ENCODE data around the gene HOXD4. TPM values are rescaled to one million over a fixed set of nuclear protein-coding genes. Genes with fewer than 3 reads are reported as not detected.

Gene HOXD4
- not detected for polyA plus RNA-seq (2012; ENCODE audit: insufficient read depth, insufficient read length)

DNA sequence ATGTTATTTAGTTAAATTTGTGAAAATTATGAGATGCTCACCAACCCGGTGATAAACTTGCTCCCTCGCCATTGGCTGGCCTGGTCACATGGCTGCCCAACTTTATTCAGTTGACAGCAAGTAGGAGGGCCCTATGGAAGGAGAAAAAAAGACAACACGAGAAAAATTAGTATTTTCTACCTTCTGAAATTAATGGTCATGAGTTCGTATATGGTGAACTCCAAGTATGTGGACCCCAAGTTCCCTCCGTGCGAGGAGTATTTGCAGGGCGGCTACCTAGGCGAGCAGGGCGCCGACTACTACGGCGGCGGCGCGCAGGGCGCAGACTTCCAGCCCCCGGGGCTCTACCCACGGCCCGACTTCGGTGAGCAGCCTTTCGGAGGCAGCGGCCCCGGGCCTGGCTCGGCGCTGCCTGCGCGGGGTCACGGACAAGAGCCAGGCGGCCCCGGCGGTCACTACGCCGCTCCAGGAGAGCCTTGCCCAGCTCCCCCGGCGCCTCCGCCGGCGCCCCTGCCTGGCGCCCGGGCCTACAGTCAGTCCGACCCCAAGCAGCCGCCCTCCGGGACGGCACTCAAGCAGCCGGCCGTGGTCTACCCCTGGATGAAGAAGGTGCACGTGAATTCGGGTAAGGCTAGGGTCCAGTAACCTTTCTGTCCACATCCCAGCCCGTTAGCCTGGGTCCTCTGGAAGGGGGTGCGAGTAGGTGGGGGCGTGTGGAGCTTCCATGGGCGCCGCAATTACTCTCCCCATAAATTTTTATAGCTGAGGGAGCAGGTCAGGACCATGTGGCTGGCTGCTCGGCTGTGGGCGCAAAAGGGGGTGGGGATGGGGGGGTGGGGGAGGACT is at the start of gene HOXD4:
Gene HOXD4, plus strand, starts transcription at position 109 of the 846 bp plus-strand sequence. Its CDS starts 84 bp downstream, at position 193.
- H3K4me3 ChIP-seq (ENCODE audit: low read length): no peak within 1 kb of the TSS
- no peak for DNase-seq (ENCODE audit: low read depth, low spot score)

DNA sequence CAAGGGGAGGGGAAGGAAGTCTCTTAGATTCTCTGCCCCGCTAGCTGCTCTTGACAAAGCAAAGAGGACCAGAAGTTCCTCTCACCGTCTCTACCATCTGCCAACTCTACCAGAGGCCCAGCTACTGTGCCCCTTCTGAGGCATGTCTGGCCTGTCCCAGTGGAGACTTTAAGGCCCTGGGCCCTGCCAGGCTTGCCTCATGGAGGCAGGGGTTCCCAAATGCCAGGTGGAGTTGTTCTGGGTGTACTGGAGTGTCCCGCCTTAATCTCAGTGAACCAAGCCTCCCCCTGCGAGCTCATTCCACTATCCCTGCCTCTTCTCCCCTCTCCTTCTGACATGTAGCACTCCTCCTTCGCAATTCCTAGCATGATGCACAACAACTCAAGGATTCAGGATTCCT is 49.5 kb upstream of the HOXD4 start:
- no peak overlapping the region for H3K4me3 ChIP-seq (ENCODE audit: low read length)
- no peak for DNase-seq (ENCODE audit: low read depth, low spot score)

DNA sequence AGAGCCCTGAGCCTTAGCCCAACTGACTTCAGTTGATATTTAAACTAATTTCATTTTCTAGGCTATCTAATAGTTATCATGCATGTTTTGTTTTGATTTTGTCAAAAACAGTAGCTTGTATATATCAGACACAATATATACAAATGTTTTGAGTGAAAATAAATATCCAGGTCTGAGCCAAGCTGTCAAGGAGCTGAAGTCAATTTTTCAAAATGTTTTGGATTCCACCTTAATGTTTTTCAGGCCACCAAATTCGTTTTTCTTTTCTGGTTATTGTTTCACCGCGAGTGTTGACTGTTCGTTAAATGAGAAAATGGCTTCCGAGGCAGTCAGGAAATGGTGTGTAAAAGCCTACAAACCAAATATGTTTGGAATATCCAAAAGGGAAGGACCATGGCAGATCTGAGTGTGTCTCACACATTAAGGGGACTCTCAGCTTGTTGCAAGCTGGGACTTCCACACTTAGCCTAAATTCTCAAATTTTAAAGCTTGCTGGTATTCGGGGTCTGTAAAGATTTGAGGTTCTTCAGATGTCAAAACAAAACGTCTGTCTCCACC is 49.0 kb upstream of the HOXD4 start:
- H3K4me3 ChIP-seq (ENCODE audit: low read length): no peak overlapping the region
- no peak for DNase-seq (ENCODE audit: low read depth, low spot score)

DNA sequence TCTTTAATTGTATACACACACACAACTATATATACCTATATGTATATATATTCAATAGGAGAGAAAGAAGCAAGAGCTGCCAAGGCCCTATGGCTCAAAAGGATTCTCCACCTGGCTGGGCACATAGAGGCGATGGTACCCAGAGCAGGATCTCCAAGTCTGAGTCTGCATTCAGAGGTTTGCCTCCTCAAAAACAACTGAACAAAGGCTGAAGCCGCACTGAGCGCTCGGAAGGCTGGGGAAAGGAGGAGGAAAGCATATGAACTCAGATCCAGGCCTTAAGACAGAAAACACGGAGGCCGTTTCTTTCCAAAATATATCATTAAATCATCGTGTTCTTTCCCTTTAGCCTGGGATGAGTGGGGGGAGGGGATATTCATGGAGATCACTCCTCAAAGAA is 48.2 kb upstream of the HOXD4 start:
- DNase-seq (ENCODE audit: low read depth, low spot score): no peak
- no peak overlapping the region for H3K4me3 ChIP-seq (ENCODE audit: low read length)

DNA sequence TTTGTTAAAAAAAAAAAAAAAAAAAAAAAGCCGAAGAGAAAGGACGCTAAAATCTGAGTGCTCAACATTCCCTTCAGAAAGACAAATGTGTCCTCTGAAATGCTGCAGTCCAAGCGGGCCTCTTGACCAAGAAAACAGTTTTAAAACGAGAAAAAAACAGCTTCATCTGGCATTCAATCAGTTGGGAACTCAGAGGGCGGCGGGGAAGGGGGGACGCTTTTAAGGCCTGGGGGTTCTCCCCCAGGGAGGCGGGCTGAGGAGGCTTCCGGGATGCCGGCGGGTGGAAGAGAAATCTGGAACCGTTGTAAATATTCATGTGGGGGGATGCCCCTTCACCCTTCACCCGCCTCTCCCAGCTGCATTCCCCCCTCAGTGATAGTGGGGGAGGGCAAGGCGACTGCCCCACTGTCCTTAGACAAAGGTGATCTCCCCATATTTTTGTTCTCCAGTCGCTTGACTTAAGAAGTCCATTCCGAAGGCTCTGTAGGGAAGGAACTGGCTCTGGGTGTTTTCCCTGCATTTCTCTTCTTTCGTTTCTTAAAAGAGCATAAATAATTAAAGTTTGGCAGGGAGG is 47.5 kb upstream of the HOXD4 start:
- DNase-seq (ENCODE audit: low read depth, low spot score): no peak
- H3K4me3 ChIP-seq (ENCODE audit: low read length): no peak overlapping the region

DNA sequence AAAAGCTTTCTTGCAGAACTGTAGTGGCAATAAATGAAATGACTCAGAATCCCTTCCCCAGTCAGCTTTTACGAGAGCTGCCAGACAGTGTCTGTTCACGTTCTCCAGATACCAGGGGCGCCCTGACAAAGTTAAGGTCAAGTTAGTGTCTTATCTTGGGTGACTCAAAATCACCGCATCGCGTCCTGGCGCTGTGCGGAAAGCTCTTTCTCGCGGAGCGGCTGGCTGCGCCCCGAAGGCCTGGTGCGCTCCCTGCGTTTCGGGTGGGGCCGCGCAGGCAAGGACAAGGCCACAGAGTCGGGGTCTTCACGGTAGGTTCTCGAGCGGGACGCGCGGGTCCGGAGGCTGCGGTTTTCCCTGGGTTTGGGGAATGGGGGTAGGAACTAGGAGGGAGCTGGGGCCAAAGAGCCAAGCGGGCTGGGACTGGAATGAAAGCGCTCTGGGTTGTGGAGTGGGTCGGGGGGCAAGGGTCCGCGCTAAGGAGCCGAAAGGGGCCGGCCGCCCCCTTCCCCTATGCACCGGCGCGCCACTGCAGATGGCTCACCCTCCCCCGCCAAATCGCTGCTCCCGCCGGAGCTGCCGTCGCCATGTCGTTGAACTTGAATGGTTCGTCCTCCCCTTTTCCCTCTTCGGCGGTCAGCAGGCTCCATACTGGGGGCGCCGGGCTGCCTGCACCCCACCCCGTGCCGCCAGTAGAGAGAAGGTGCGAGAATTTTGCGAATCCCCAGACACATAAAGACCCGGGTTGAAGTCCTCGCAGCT is 46.9 kb upstream of the HOXD4 start:
- no peak for DNase-seq (ENCODE audit: low read depth, low spot score)
- H3K4me3 ChIP-seq (ENCODE audit: low read length): no peak overlapping the region

DNA sequence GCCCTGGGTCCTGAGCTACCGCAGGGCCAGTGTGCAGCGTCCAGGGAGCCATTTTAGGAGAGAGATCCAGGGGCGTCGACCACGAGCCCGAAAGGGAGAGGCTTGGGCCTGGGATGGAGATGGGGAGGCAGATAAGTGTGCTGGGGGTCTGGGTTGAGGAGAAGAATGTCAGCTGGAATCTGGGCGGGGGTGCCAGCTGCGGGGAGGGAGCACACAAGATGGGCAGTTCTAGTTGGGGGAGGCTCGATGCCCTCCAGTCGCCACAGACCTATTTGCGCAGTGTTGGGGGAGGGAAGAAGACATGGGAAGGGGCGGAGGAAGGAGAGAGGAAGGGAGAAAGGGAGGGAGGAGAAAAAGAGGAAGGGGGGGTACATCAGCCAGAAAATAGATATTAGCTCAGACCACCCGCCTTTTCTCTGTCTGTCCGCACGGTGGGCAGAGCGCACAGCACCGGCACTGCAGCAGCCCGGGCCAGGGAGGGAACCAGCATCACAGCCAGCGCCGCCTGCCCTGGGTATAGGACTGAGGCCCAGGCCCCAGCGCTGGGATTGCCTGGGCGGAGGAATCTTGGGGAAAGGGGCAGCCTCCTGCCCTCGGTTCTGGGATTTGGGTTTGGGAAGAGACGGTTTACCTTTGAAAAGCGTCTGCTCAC is 46.1 kb upstream of the HOXD4 start:
- no peak overlapping the region for H3K4me3 ChIP-seq (ENCODE audit: low read length)
- DNase-seq (ENCODE audit: low read depth, low spot score): no peak

DNA sequence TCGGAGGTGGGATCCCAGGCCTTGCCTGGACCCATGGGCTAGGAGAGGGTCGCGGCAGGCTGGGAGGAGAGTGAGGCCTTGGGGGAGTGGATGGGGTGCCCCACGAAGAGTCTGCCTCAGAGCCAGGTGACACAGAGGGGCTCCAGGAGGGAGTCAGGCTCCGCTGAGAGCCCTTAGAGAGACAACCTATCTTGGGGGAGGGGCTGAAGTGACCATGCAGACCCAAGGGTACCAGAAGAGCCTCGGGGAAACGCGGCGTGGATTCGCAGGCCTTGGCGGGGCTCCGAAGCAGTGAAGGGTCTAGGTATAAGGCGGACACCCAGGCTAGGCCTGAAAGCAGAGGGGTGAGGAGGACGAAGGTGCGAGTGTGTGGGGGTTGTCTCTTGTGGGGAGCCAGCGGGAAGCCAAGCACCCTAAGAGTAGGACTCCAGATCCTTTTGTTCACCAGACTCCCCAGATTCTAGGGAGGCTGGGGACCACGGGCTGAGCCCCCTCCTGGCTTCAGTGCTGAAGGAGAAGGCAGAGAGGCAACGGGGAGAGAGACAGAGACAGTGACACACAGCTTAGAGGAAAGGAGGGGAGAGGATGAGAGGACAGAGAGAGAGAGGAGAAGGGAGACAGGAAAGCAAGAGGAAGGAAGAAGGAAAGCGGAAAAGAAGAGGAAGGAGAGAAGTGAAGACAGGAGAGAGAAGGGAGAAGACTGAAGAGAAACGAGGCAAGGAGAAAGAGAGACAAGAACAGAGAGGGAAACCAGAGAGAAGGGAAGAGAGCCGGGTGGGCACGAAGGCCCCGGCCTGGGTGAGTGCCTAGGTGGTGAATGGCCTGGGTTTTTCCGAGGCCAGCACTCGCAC is 45.4 kb upstream of the HOXD4 start:
- H3K4me3 ChIP-seq (ENCODE audit: low read length): no peak overlapping the region
- no peak for DNase-seq (ENCODE audit: low read depth, low spot score)

DNA sequence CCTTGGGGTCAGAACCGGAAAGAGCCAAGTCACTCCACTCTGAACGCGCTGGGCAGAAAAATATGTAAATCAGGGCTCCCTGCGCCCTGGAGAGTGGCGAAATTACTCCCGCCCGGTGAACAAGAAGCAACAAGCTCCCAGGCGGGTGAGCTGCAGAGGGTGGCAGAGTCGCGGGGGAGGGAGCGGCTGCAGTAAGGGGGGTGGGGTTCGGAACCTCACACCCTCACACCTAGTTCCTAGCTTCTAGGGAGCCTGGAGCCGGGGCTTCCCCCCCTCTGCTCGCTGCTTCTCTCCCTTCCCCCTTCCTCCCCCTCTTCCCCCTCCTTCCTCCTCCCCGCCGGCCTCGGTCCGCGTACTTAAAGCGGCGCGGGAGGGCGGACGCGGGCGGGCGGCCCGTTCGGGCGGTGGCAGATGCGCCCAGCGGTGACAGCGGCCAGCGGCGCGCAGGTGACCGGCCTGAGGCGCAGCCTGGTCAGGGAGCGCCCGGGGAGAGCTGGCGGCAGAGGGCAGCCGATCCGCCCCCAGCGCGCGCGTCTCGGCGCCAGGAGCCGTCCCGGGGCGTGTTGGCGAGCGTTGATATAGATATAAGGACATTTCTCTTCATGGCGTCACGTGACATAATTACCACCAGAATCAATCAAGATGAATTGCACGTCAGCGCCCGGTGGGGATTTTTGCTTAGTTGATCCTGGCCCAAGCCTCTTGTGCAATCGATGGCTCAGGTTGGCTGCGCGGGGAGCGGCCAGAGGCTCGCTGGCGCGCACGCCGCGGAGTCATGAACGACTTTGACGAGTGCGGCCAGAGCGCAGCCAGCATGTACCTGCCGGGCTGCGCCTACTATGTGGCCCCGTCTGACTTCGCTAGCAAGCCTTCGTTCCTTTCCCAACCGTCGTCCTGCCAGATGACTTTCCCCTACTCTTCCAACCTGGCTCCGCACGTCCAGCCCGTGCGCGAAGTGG is 44.5 kb upstream of the HOXD4 start, which contains the start of gene HOXD11:
Gene HOXD11, plus strand, starts transcription at position 700 of the 959 bp plus-strand sequence. Its CDS starts 76 bp downstream, at position 776.
- no peak for DNase-seq (ENCODE audit: low read depth, low spot score)
- no peak within 1 kb of the TSS for H3K4me3 ChIP-seq (ENCODE audit: low read length)

DNA sequence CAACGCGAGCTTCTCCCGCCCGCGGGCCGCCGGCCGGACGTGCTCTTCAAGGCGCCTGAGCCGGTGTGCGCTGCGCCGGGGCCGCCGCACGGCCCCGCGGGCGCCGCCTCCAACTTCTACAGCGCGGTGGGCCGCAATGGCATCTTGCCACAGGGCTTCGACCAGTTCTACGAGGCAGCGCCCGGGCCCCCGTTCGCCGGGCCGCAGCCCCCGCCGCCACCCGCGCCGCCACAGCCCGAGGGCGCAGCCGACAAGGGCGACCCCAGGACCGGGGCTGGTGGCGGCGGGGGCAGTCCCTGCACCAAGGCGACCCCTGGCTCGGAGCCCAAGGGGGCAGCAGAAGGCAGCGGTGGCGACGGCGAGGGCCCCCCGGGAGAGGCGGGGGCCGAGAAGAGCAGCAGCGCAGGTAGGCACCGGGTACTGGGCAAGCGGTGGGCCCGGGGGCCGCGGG is 43.6 kb upstream of the HOXD4 start:
- no peak for DNase-seq (ENCODE audit: low read depth, low spot score)
- H3K4me3 ChIP-seq (ENCODE audit: low read length): no peak overlapping the region

DNA sequence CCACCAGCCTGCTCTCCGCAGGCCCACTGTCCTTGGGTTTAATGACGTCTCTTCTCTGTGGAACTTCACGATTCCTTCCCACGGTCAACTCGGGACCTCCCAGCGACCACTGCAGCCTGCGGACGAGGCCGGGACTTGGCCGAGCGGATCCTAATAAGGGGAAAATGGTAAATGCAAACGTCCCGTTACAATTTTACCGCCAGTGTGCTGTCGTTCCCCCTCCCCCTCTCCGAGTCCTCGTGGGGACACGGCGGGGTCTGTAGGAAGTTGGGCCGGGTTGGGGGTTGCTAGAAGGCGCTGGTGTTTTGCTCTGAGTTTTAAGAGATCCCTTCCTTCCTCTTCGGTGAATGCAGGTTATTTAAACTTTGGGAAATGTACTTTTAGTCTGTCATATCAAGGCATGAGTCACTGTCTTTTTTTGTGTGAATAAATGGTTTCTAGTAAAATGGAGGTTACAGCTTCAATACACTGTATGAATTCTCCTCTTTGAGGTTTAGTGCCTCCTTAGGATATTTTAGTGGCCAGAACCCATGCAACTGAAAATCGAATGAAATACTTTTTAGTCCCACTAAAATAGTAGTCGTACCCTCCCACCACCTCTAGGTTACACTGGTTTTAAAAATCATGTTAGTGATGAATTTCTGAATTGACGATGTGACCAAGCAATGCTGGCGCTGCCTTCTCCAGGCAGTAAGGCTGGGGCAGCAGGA is 42.0 kb upstream of the HOXD4 start:
- no peak for DNase-seq (ENCODE audit: low read depth, low spot score)
- no peak overlapping the region for H3K4me3 ChIP-seq (ENCODE audit: low read length)

DNA sequence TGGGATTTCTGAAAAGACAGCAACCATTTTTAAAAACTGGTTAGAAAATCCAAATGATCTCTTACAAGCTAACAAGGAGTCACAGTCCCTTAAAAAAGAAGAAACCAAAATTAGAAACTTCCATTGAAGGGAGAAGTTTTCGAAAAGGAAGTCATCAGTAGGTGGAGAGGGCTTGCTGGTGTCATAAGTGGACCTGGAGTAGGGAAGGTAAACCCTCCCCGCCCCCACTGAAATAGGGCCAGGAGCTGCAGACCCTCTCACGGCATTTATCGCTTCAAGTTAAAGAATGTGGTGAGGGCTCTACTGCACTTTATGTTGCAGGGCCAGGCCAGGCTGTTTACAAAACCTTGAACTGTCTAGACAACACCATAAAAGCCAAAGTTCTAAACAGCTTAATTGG is 41.4 kb upstream of the HOXD4 start:
- DNase-seq (ENCODE audit: low read depth, low spot score): no peak
- H3K4me3 ChIP-seq (ENCODE audit: low read length): no peak overlapping the region

DNA sequence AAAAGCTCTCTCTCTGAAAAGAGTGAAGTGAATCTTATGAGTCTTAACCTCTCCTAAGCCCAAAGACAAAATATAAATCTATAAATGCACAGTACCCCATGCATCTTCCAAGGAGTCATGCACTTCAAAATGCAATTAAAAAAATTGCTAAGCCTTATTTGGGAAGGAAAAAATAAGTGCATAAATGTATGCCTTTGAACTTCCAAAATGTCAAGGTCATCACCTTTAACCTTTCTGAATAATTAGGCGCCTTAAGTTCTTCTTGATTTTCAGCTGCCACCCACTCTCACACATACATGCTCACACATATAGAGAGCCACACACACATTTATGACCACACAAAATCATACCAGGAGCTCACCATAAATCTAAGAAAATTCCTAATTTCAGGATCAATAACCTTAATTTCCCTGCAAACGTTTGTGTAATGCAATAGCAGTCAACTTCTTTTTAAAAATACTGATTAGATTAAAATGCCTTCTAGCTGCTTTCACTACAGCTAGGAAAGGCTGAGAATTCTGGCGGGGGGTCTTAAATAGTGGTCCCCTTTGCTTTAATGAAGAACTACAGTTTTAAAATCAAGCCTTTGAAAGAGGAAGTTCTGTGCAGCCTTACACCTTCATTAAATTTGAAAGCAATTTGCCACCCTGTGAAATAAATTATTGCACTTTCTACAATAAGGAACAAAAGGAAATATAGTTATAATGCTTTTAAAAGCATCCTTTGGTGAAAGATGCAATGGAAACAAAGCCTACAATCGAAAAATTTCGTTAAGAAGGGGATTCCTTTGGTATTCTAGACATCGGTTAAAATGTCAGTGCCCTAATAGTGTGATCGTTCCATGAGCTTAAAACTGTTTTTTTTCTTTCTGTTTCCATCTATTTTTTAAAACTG is 40.7 kb upstream of the HOXD4 start:
- no peak for DNase-seq (ENCODE audit: low read depth, low spot score)
- H3K4me3 ChIP-seq (ENCODE audit: low read length): no peak overlapping the region

DNA sequence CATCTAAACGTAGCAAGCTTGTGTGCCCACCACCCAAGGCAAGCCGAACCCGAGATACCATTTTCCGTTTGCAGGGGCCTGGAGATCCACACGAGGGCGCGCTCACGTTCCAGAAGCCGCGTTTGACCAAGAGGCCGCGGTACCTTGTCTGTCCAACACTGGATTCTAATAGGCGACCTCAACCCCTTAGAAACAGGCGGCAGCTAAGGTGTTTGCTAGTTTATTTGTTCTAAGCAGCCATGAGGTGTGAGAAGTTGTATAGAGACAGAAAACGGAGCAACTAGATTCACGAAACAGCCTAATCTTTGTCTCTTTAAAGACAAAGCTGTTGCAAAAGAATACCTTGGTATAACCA is 40.1 kb upstream of the HOXD4 start:
- no peak overlapping the region for H3K4me3 ChIP-seq (ENCODE audit: low read length)
- DNase-seq (ENCODE audit: low read depth, low spot score): no peak

DNA sequence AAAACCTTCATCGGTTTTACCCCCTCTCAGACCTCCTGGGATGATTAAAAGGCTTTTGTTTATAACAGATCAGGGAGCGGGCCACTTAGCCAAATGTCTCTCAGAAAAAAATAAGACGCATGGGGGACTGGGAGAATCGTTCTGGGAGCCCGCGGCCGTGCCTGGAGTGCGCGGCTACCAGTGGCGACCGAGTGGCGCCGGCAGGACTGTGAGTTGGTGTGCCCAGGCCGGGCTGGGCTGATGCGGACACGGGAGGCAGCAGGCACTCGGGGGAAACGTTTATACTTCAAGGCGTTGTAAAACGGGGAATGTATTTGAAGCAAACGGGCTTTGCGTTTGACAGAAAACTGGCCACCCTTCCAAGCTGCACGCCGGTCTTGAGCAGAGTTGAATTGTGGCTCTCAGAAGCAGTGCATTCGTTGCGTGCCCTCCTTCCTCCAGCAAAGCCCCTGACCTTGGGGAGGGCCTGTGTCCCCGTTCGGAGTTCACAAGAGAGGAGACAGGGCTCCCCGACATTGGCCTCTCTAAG is 39.4 kb upstream of the HOXD4 start:
- H3K4me3 ChIP-seq (ENCODE audit: low read length): no peak overlapping the region

More for the DNA sequence above, 39.4 kb upstream of the HOXD4 start:
- DNase-seq (ENCODE audit: low read depth, low spot score): no peak
